Endometrium (tissue), 2 donors: ENCODE measurements around the gene FGD6.
"Not testable (repeated sequence)": the region's sequence is repeated elsewhere in the genome, so short reads cannot be mapped to it uniquely, and the experiment has no call there.

Experiments used
- FAIRE-seq: peaks from 2 replicates; lab custom pipeline; 2012; peaks lifted over from hg19 to GRCh38; lab: Jason Lieb, UNC
- donor health status: control.
- donor health status: control.

FGD6 gene

GRCh38 chr12:95205016-95205624, 12.1 kb downstream of the FGD6 start:
- no peak for FAIRE-seq

DNA sequence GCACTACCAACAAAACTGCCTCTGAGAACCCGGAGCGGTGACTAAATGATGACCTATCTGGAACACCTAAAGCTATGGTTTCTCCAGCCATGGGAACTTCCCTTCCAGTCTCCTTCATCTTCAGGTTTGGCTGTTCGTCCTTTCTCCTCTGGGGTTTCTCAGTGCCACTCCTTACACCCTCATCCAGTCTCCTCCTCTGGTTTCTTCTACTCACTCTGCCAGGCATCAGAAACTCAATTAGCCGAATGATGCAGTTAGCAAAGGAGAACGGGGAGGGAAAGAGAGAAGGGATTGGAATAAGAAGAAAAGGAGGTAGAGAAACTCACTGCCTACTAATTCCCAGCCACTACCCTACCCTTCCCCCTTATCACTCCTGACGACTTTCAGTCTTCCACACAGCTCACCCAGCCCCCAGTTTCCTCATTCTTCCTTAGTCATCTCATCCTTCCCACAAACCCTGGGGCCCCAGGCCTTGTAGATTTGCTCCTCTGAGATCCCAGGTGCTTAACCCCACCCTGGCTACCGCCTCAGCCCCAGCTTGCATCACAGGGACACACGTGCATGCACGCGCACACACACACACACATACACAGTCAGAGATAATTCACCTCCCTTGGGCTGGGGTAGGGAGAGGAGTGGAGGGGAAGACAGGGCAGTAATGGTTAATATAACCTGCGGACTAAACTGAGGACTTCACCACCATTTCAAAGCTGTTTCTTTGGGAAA, 13.0 kb downstream of the FGD6 start:
- no peak for FAIRE-seq

GRCh38 chr12:95203487-95204030, 13.7 kb downstream of the FGD6 start:
- no peak for FAIRE-seq

DNA sequence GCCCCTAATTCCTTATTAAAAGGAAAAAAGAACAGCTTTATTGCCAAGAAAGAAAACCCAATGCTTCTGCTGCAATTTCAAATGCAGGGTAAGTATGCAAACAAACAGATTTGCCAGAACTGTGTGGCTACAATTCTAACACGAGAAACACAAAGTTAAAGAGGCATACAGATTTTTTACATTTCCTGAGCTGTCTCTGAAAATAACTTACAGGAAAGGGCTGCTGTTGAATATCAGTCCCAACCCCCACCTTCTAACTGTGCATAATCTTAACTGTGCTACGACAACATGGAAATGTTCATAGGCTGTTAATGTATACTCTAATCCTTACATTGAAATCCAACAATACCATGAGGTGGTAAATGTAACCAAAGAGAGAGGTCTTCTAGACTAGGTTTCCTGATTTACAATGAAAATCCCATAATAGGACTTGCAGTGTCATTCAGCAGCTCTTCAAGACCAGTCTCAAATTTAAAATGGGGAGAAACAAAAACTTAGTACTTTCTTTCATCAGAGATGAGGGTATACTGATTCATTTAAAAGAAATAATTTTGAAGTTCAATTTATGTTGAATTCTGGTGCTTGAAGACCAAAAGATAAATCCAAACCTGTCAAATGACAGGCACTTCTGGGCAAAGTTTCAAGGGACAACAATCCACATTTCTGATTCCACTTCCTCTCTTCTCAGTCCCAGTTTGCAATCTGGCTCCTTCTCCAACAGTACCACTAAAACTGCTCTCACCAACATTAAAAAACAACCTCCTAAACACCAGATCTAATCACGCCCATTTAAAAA, 14.4 kb downstream of the FGD6 start:
- no peak for FAIRE-seq

- FAIRE-seq = no peak
Observed at GRCh38 chr12:95201056-95201670, 16.1 kb downstream of the FGD6 start.

- no peak for FAIRE-seq
Observed at GRCh38 chr12:95200128-95200894, 17.0 kb downstream of the FGD6 start.

GRCh38 chr12:95198914-95199313, 18.4 kb downstream of the FGD6 start:
- FAIRE-seq = no peak

DNA sequence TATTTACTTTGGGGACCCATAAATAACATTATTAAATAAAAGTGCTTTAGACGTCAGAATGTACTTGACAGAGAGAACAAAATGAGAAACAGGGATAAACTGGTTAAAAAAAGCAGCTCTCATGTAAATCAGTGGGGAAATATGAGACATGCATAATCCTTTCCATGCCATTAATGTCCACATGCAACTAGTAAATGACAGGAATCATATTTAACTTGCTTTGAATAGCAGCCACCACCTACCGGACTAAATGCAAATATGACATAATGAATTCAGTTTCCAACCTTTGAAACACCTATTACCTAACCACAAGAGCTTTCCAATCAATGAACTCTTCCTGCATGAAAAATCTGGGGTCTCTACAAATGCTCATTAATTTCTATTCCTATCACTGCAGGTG, 19.6 kb downstream of the FGD6 start:
- no peak for FAIRE-seq

- not testable (repeated sequence) for FAIRE-seq
Observed at GRCh38 chr12:95196875-95197569, 20.2 kb downstream of the FGD6 start.

GRCh38 chr12:95195122-95195521, 22.1 kb downstream of the FGD6 start:
- FAIRE-seq = no peak

DNA sequence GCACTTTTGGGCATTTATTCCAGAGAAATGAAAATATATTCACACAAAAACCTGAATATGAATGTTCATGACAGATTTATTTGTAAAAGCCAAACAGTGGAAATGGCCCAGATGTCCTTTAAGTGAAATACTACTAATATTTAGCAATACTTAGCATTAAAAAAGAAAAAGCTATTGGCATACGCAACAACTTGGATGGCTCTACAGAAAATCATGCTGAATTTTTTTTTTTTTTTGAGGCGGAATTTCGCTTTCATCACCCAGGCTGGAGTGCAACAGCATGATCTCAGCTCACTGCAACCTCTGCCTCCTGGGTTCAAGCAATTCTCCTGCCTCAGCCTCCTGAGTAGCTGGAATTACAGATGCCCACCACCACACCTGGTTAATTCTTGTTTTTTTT, 24.1 kb downstream of the FGD6 start:
- no peak for FAIRE-seq

DNA sequence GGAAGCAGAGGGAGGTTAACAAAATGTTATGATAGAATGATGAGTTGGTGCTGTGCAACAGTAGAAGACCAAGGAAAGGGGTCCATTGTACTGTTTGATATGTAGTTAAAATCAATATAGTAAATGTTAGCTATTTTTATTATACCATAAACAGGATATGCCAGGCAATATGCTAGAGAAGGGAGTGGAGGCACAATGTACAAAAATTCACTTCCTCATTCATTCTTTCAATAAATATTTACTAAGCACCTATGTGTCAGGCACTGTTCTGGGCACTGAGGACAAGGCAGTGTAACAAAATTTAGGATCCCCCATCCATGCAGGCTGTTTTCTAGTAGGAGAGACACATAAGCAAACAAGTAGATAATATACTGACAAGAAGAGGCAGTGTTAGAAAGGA, 25.0 kb downstream of the FGD6 start:
- FAIRE-seq = no peak

GRCh38 chr12:95191060-95191696, 26.1 kb downstream of the FGD6 start:
- FAIRE-seq = no peak

GRCh38 chr12:95187865-95188415, 29.3 kb downstream of the FGD6 start:
- FAIRE-seq = no peak

DNA sequence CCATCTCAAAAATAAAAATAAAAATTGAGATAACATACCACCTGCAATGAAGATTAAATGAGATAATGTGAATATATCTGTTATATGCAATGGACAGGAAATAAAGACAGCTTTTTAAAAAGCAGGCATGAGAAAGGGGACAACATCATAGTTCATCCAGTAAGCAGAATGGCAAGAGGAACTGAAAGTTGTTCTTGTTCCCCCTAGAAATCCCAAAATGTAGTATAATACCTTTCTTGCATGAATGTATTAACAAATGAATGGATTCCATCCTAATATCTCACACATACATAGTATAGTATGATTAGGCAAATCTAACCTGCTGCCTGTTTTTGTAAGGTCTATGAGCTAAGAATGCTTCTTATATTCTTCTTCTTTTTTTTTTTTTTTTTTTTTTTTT, 31.4 kb downstream of the FGD6 start:
- FAIRE-seq = no peak

DNA sequence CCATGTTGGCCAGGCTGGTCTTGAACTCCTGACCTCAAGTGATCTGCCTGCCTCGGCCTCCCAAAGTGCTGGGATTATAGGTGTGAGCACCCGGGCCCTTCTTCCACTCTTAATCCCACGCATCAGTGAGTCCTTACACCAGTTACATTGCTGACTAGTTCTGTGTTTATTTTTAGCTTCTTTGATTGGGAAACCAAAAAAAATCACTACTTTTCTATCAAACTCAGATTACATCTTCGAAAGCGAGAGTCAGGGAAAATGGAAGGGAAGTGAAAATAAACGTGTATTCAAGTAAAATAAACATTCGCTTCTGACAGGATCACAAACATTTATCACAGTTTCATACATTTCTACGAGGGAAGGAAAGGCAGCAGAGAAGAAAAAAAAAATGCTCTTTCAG, 32.2 kb downstream of the FGD6 start:
- no peak for FAIRE-seq

DNA sequence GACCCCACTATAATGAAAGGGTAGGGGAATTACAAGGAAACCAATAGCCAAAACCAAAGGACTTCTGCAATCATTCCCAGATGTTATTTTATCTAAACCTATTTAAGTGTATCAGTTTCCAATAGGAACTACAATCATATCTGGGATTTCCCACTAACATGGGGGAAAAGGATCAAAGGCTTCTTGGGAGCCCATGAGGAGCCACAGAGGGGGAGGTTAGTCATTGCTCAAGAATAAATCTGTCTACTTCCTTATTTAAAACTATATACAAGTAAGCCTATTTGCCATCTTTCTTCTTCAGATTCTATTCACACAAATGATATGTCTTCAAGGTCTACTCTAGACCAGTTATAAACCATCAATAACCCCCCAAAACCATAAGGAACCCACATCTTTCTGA, 33.1 kb downstream of the FGD6 start:
- no peak for FAIRE-seq

GRCh38 chr12:95182868-95183415, 34.3 kb downstream of the FGD6 start:
- FAIRE-seq = no peak

DNA sequence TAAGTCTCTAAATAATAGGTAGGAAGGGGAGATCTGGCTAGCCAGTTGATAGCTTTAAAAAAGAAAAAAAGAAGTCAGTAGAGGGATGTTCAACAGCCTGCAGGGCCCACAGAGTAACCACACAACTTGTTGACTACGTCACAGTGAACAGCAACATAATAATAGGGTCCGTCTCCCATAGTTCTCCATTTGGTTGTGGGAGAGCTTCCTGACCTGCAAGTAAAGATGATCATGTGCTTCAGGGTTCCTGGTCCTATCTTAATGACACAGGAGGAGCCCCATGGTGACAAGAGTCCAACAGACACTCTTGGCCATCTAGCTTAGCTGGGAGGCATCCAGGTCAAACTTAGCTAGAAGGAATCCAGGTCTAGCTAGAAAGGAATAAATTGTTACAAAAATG, 36.2 kb downstream of the FGD6 start:
- no peak for FAIRE-seq

GRCh38 chr12:95179011-95179410, 38.3 kb downstream of the FGD6 start:
- no peak for FAIRE-seq
